Duodenal mucosa (tissue), 2 donors: ENCODE data around the gene MXRA8.
A peak's percentile ranks its signal among the peaks of the same experiment; 100 is the strongest.

Source experiments
- H3K27ac ChIP-seq: one replicate; pipeline ENCODE4 v1.7.0; 2013; ENCODE audit warnings: low read depth, low read length
- H3K27me3 ChIP-seq, 2 donors: one replicate each; pipeline ENCODE4 v1.7.0; 2013; ENCODE audit warnings: low read length in 2 of 2, control low read depth in 1 of 2; ENCODE audit not compliant: insufficient read depth in 2 of 2, control insufficient read depth in 1 of 2
- H3K36me3 ChIP-seq, 2 donors: one replicate each; pipeline ENCODE4 v1.7.0; 2013; ENCODE audit warnings: low read length in 2 of 2, control low read depth in 1 of 2; ENCODE audit not compliant: insufficient read depth in 2 of 2, control insufficient read depth in 1 of 2
- H3K4me1 ChIP-seq, 2 donors: one replicate each; pipeline ENCODE4 v1.7.0; 2013; ENCODE audit warnings: low read length in 2 of 2, control low read depth in 1 of 2; ENCODE audit not compliant: insufficient read depth in 2 of 2, control insufficient read depth in 1 of 2
- H3K4me3 ChIP-seq, 2 donors: one replicate each; pipeline ENCODE4 v1.7.0; 2013; ENCODE audit warnings: low read length in 2 of 2, low read depth in 1 of 2
- H3K9ac ChIP-seq, 2 donors: one replicate each; pipeline ENCODE4 v1.7.0; 2013; ENCODE audit warnings: low read length in 2 of 2, low read depth in 1 of 2
- H3K9me3 ChIP-seq, 2 donors: one replicate each; pipeline ENCODE4 v1.7.0; 2013; ENCODE audit warnings: low read length in 2 of 2, control low read depth in 1 of 2; ENCODE audit not compliant: control insufficient read depth in 1 of 2

The MXRA8 gene

GRCh38 chr1:1400576-1401456, 42.5 kb upstream of the MXRA8 start:
- H3K36me3 ChIP-seq = peaks cover 39 to 59% of the 10 kb centered on the region in 2 donors
- H3K9ac ChIP-seq = peak overlapping the region; percentile 96 to 98
- H3K27ac ChIP-seq = peak overlapping the region; percentile 32
- H3K4me1 ChIP-seq = peaks cover 31 to 34% of the 10 kb centered on the region in 2 donors
- H3K4me3 ChIP-seq = peak overlapping the region; percentile 93 to 100
- no peaks in the 10 kb centered on the region for H3K27me3 ChIP-seq
- H3K9me3 ChIP-seq = no peaks in the 10 kb centered on the region

- H3K27me3 ChIP-seq = no peaks in the 10 kb centered on the region
- peak overlapping the region; percentile 96 to 98 for H3K9ac ChIP-seq
- H3K27ac ChIP-seq = peak overlapping the region; percentile 50
- H3K36me3 ChIP-seq = peaks cover 39 to 59% of the 10 kb centered on the region in 2 donors
- peak overlapping the region; percentile 93 to 100 for H3K4me3 ChIP-seq
- H3K9me3 ChIP-seq = no peaks in the 10 kb centered on the region
- peaks cover 29% of the 10 kb centered on the region in 2 donors for H3K4me1 ChIP-seq
Observed at GRCh38 chr1:1399872-1400575, 41.7 kb upstream of the MXRA8 start.

GRCh38 chr1:1399187-1399871, 41.0 kb upstream of the MXRA8 start, which contains the start of gene CCNL2:
Gene CCNL2 (minus strand): TSS chr1:1399335. CDS start chr1:1399306, 29 bp downstream.
- Histone ChIP-seq H3K27me3 (no peaks in the 10 kb centered on the region), H3K9ac (peak within 1 kb of the TSS; percentile 96 to 98), H3K9me3 (no peaks in the 10 kb centered on the region), H3K4me1 (peaks cover 29% of the 10 kb centered on the region in 2 donors), H3K4me3 (peak within 1 kb of the TSS; percentile 94 to 100), H3K36me3 (peaks cover 39 to 59% of the 10 kb centered on the region in 2 donors), H3K27ac (peak within 1 kb of the TSS; percentile 70)

GRCh38 chr1:1398677-1399186, 40.4 kb upstream of the MXRA8 start:
- Histone ChIP-seq H3K4me1 (peaks cover 29% of the 10 kb centered on the region in 2 donors), H3K27ac (peak overlapping the region; percentile 70), H3K9me3 (no peaks in the 10 kb centered on the region), H3K27me3 (no peaks in the 10 kb centered on the region), H3K36me3 (peaks cover 39 to 62% of the 10 kb centered on the region in 2 donors), H3K9ac (peak overlapping the region; percentile 77), H3K4me3 (peak overlapping the region; percentile 89 to 94)

GRCh38 chr1:1397839-1398523, 39.6 kb upstream of the MXRA8 start:
- Histone ChIP-seq H3K9me3 (no peaks in the 10 kb centered on the region), H3K27me3 (no peaks in the 10 kb centered on the region), H3K9ac (peak overlapping the region; percentile 77), H3K4me1 (peaks cover 29% of the 10 kb centered on the region in 2 donors), H3K36me3 (peaks cover 46 to 66% of the 10 kb centered on the region in 2 donors), H3K27ac (no peak overlapping the region), H3K4me3 (peak overlapping the region; percentile 89 to 94)

GRCh38 chr1:1395166-1395565, 36.8 kb upstream of the MXRA8 start:
- Histone ChIP-seq H3K36me3 (peaks cover 49 to 66% of the 10 kb centered on the region in 2 donors), H3K4me1 (peaks cover 14 to 16% of the 10 kb centered on the region in 2 donors)

GRCh38 chr1:1394116-1394515, 35.8 kb upstream of the MXRA8 start:
- H3K27ac ChIP-seq = no peak overlapping the region
- no peaks in the 10 kb centered on the region for H3K9me3 ChIP-seq
- H3K36me3 ChIP-seq = peaks cover 53 to 76% of the 10 kb centered on the region in 2 donors
- no peak overlapping the region for H3K4me3 ChIP-seq
- peaks cover 11 to 12% of the 10 kb centered on the region in 2 donors for H3K4me1 ChIP-seq
- H3K27me3 ChIP-seq = no peaks in the 10 kb centered on the region
- no peak overlapping the region for H3K9ac ChIP-seq

More at GRCh38 chr1:1395166-1395565, 36.8 kb upstream of the MXRA8 start:
- H3K27me3 ChIP-seq = no peaks in the 10 kb centered on the region
- H3K9me3 ChIP-seq = no peaks in the 10 kb centered on the region
- H3K4me3 ChIP-seq = no peak overlapping the region
- no peak overlapping the region for H3K9ac ChIP-seq
- H3K27ac ChIP-seq = no peak overlapping the region

- H3K36me3 ChIP-seq = peaks cover 53 to 81% of the 10 kb centered on the region in 2 donors
- no peak overlapping the region for H3K9ac ChIP-seq
- H3K4me1 ChIP-seq = peaks cover 11 to 12% of the 10 kb centered on the region in 2 donors
- no peak overlapping the region for H3K4me3 ChIP-seq
- no peak overlapping the region for H3K27ac ChIP-seq
- no peaks in the 10 kb centered on the region for H3K27me3 ChIP-seq
- no peaks in the 10 kb centered on the region for H3K9me3 ChIP-seq
Observed at GRCh38 chr1:1393428-1393827, 35.1 kb upstream of the MXRA8 start.

- no peak overlapping the region for H3K27ac ChIP-seq
- no peak overlapping the region for H3K4me3 ChIP-seq
- H3K4me1 ChIP-seq = peaks cover 8 to 9% of the 10 kb centered on the region in 2 donors
- H3K9me3 ChIP-seq = no peaks in the 10 kb centered on the region
- no peak overlapping the region for H3K9ac ChIP-seq
- no peaks in the 10 kb centered on the region for H3K27me3 ChIP-seq
- peaks cover 54 to 86% of the 10 kb centered on the region in 2 donors for H3K36me3 ChIP-seq
Observed at GRCh38 chr1:1393014-1393413, 34.7 kb upstream of the MXRA8 start.
